B cell (primary cell): ENCODE data around the gene RGS6. TPM values are rescaled to one million over a fixed set of nuclear protein-coding genes. Genes with fewer than 3 reads are reported as not detected.

Experiments used
- ATAC-seq: fragments of 200-7000 bp; cut with Tn5 transposase; one replicate; pipeline ENCODE4 v1.10.0; 2021; ENCODE audit warnings: low read depth, mild to moderate bottlenecking, moderate number of reproducible peaks, moderate library complexity
- CTCF ChIA-PET: fragments of 350-600 bp; sonication (Branson Sonifier 250); formaldehyde crosslinking; loops from one replicate; lab custom pipeline; 2021; ENCODE audit warnings: antibody characterized with exemption, inconsistent platforms; lab: Charles Lee
- POLR2A ChIA-PET: fragments of 350-600 bp; sonication (Branson Sonifier 250); formaldehyde crosslinking; loops from one replicate; lab custom pipeline; 2021; ENCODE audit warnings: antibody characterized with exemption; lab: Charles Lee
- DNase-seq: peaks from one replicate; pipeline ENCODE4 v3.0.0; 2013
- H2AFZ ChIP-seq: 2 replicates; pipeline ENCODE4 v1.6.1; 2012; ENCODE audit warnings: mild to moderate bottlenecking, low read depth, low read length; ENCODE audit not compliant: insufficient read depth, poor library complexity, severe bottlenecking
- H3K27ac ChIP-seq, 2 donors: 1 replicate in 1 of 2; 2 replicates in 1 of 2; pipeline ENCODE4 v1.5.1; 2012 to 2013; ENCODE audit warnings: low read length in 2 of 2, mild to moderate bottlenecking in 2 of 2, moderate library complexity in 1 of 2
- H3K27me3 ChIP-seq, 4 experiments: fragments of 200-600 bp in 1 of 4; sonication (generic) in 1 of 4; replicated peaks in 1 of 4; 1 replicate in 2 of 4; 2 replicates in 2 of 4; pipeline versions ENCODE4 v1.6.1 to v1.7.0; 2013 to 2016; ENCODE audit warnings: low read length in 3 of 4, mild to moderate bottlenecking in 2 of 4, mixed read lengths in 1 of 4, moderate library complexity in 1 of 4; ENCODE audit not compliant: insufficient read depth in 4 of 4, control insufficient read depth in 3 of 4; ENCODE audit errors: control extremely low read depth in 1 of 4
- H3K36me3 ChIP-seq, 2 experiments: replicated peaks in 1 of 2; 1 replicate in 1 of 2; 2 replicates in 1 of 2; pipeline versions ENCODE4 v1.6.1 to v1.7.1; 2013; ENCODE audit warnings: low read length in 1 of 2; ENCODE audit not compliant: insufficient read depth in 2 of 2, control insufficient read depth in 1 of 2; ENCODE audit errors: control extremely low read depth in 1 of 2, extremely low read depth in 1 of 2
- H3K4me1 ChIP-seq, 2 donors: fragments of 200-600 bp in 1 of 2; sonication (generic) in 1 of 2; 1 replicate in 1 of 2; 2 replicates in 1 of 2; pipeline versions ENCODE4 v1.5.1 to v1.6.1; 2013 to 2017; ENCODE audit warnings: low read length in 2 of 2; ENCODE audit not compliant: control insufficient read depth in 2 of 2, insufficient read depth in 2 of 2
- H3K4me2 ChIP-seq: replicated peaks from 2 replicates; pipeline ENCODE3; 2012; ENCODE audit warnings: mild to moderate bottlenecking, low read depth, low read length; ENCODE audit not compliant: poor library complexity, severe bottlenecking
- H3K4me3 ChIP-seq, 5 experiments: fragments of 200-600 bp in 1 of 5; sonication (generic) in 1 of 5; 1 replicate in 3 of 5; 2 replicates in 2 of 5; pipeline versions ENCODE4 v1.5.1 to v1.7.0; 2011 to 2016; ENCODE audit warnings: low read length in 4 of 5, mild to moderate bottlenecking in 4 of 5, low read depth in 2 of 5, control low read depth in 1 of 5, moderate library complexity in 1 of 5; ENCODE audit not compliant: insufficient read depth in 1 of 5; ENCODE audit errors: control extremely low read depth in 1 of 5, extremely low read depth in 1 of 5
- H3K79me2 ChIP-seq: fragments of 200-600 bp; sonication (generic); one replicate; pipeline ENCODE4 v1.6.0; 2016; ENCODE audit warnings: low read length; ENCODE audit not compliant: control insufficient read depth, insufficient read depth
- H3K9ac ChIP-seq: fragments of 200-600 bp; sonication (generic); 2 replicates; pipeline ENCODE4 v1.6.1; 2017; ENCODE audit warnings: mild to moderate bottlenecking, low read length, moderate library complexity
- H3K9me3 ChIP-seq, 3 donors: one replicate each; pipeline versions ENCODE4 v1.6.1 to v1.7.1; 2013; ENCODE audit warnings: low read length in 2 of 3; ENCODE audit not compliant: control insufficient read depth in 2 of 3, insufficient read depth in 1 of 3; ENCODE audit errors: control extremely low read depth in 1 of 3
- H4K20me1 ChIP-seq: 2 replicates; pipeline ENCODE4 v1.6.0; 2012; ENCODE audit warnings: mild to moderate bottlenecking, low read length; ENCODE audit not compliant: insufficient read depth, control insufficient read depth, poor library complexity, severe bottlenecking
- H3K27ac Mint-ChIP-seq: one replicate; pipeline ENCODE4 v1.8.0; 2021; ENCODE audit warnings: mixed read lengths
- H3K27me3 Mint-ChIP-seq: one replicate; pipeline ENCODE4 v1.8.0; 2021; ENCODE audit warnings: mixed read lengths
- H3K4me1 Mint-ChIP-seq: one replicate; pipeline ENCODE4 v1.8.0; 2021; ENCODE audit warnings: mixed read lengths
- H3K4me3 Mint-ChIP-seq: one replicate; pipeline ENCODE4 v1.8.0; 2021; ENCODE audit warnings: mixed read lengths
- H3K9me3 Mint-ChIP-seq: one replicate; pipeline ENCODE4 v1.8.0; 2022; ENCODE audit warnings: mixed read lengths; ENCODE audit not compliant: insufficient read depth
- EZH2 ChIP-seq: IDR thresholded peaks from 2 replicates; pipeline ENCODE4 v1.6.1; 2012; ENCODE audit warnings: borderline replicate concordance, low read depth, mild to moderate bottlenecking, moderate library complexity, low read length; ENCODE audit not compliant: insufficient read depth, poor library complexity, severe bottlenecking
- WGBS: methylation state at CpG from one replicate; pipeline ENCODE4 v1.1.5; 2013; ENCODE audit warnings: missing lambda C conversion rate; ENCODE audit not compliant: insufficient coverage; 5-methylcytosine and 5-hydroxymethylcytosine counted together
- intact Hi-C: fragments of 100-400 bp; cut with micrococcal nuclease; formaldehyde crosslinking; loops from one replicate; pipeline ENCODE4 v1.10.0; 2022
- polyA plus RNA-seq: library from polyadenylated mRNA; depleted of rRNA; stranded (reverse); fragments of >200 nt; gene quantifications from 2 replicates; pipeline ENCODE4 v1.2.3, GENCODE V29; 2012
- total RNA-seq, 2 donors: library from RNA; stranded (reverse); fragments of 120-200 nt in 1 of 2; gene quantifications; 1 replicate in 1 of 2; 2 replicates in 1 of 2; pipeline versions ENCODE4 v1.2.3 to v1.2.4, GENCODE V29; 2013 to 2022
- TF ChIP-seq, protein P1 (sequence below): fragments of 200-600 bp; IDR thresholded peaks from one replicate; pipeline ENCODE4 v1.8.0; 2022; ENCODE audit warnings: antibody characterized with exemption, mild to moderate bottlenecking

Gene RGS6
- total and polyA plus RNA-seq, 2 donors (not counting 1 experiment from before 2014, with no cell fraction given) = 0.07 TPM; not detected in 1

GRCh38 chr14:71985538-71986189 lies 53.4 kb downstream of the RGS6 start:
- Mint-ChIP-seq H3K4me1 (no peaks in the 10 kb centered on the region), H3K4me3 (no peak overlapping the region), H3K9me3 (no peaks in the 10 kb centered on the region), H3K27ac (no peak overlapping the region), H3K27me3 (peaks cover 26% of the 10 kb centered on the region)
- DNase-seq (no peak), ATAC-seq (no peak)
- ChIA-PET CTCF (no interaction called here), POLR2A (no interaction called here)
- no peak overlapping the region for H3K4me2 ChIP-seq
- no peaks in the 10 kb centered on the region for H3K79me2 ChIP-seq
- H3K27me3 ChIP-seq = peaks cover 0 to 5% (median 5%) of the 10 kb centered on the region in 4 experiments
- H3K4me1 ChIP-seq = no peaks in the 10 kb centered on the region
- no peak overlapping the region for H3K27ac ChIP-seq
- WGBS = 60% methylated on average over 1 of the region's 3 CpGs
- no peaks in the 10 kb centered on the region for H4K20me1 ChIP-seq
- no peaks in the 10 kb centered on the region for H3K9me3 ChIP-seq
- TF ChIP-seq, protein P1, sequence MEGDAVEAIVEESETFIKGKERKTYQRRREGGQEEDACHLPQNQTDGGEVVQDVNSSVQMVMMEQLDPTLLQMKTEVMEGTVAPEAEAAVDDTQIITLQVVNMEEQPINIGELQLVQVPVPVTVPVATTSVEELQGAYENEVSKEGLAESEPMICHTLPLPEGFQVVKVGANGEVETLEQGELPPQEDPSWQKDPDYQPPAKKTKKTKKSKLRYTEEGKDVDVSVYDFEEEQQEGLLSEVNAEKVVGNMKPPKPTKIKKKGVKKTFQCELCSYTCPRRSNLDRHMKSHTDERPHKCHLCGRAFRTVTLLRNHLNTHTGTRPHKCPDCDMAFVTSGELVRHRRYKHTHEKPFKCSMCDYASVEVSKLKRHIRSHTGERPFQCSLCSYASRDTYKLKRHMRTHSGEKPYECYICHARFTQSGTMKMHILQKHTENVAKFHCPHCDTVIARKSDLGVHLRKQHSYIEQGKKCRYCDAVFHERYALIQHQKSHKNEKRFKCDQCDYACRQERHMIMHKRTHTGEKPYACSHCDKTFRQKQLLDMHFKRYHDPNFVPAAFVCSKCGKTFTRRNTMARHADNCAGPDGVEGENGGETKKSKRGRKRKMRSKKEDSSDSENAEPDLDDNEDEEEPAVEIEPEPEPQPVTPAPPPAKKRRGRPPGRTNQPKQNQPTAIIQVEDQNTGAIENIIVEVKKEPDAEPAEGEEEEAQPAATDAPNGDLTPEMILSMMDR = no peak
- no peak overlapping the region for H3K9ac ChIP-seq
- no peak overlapping the region for H3K4me3 ChIP-seq
- H2AFZ ChIP-seq = no peak overlapping the region
- intact Hi-C loops = no loop called here
- no peaks in the 10 kb centered on the region for H3K36me3 ChIP-seq

GRCh38 chr14:71988476-71988875 lies 56.2 kb downstream of the RGS6 start:
- intact Hi-C loops = no loop called here
- H3K27me3 Mint-ChIP-seq = peaks cover 16% of the 10 kb centered on the region
- ATAC-seq (no peak), DNase-seq (no peak)
- H2AFZ ChIP-seq = no peak overlapping the region
- H3K9ac ChIP-seq = no peak overlapping the region
- ChIA-PET POLR2A (no interaction called here), CTCF (no interaction called here)
- H3K4me3 ChIP-seq = no peak overlapping the region
- no peak overlapping the region for H3K27ac Mint-ChIP-seq
- no peaks in the 10 kb centered on the region for H3K4me1 ChIP-seq
- H3K4me1 Mint-ChIP-seq = no peaks in the 10 kb centered on the region
- no peak overlapping the region for H3K4me3 Mint-ChIP-seq
- no peak overlapping the region for H3K4me2 ChIP-seq
- TF ChIP-seq, protein P1 = no peak
- TF ChIP-seq EZH2 = no peak
- H3K36me3 ChIP-seq = no peaks in the 10 kb centered on the region
- H3K79me2 ChIP-seq = no peaks in the 10 kb centered on the region
- H3K27ac ChIP-seq = no peak overlapping the region
- H3K9me3 ChIP-seq = no peaks in the 10 kb centered on the region
- H3K9me3 Mint-ChIP-seq = no peaks in the 10 kb centered on the region
- H3K27me3 ChIP-seq = peaks cover 0 to 5% (median 0%) of the 10 kb centered on the region in 4 experiments
- no peaks in the 10 kb centered on the region for H4K20me1 ChIP-seq
- WGBS = 80% methylated on average over 5 of the region's 5 CpGs
